Measurements from ENCODE around the gene CMIP. TPM values are rescaled to one million over a fixed set of nuclear protein-coding genes. Genes with fewer than 3 reads are reported as not detected.

The CMIP gene
- total RNA-seq, 1 experiment from 2014 or later: 25.7 TPM

DNA sequence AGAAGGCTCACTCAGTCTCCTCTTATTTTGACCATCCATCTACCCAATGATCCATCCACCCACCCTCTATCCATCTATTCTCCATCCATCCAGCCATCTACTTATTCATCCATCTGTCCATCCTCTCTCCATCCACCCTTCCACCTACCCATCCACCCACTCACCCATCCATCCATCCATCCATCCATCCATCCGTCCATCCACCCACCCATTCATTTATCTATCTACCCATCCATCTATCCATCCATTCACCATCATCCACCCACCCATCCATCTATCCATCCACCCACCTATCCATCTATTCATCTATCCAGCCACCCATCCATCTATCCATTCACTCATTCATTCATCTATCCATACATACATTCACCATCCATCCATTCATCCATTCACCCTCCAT is 288.7 kb downstream of the CMIP start:
- Histone ChIP-seq H3K4me2 (ENCODE audit: low read length) (no peak overlapping the region), H3K4me3 (ENCODE audit: low read length) (no peak overlapping the region), H3K9me3 (ENCODE audit: low read length) (no peaks in the 10 kb centered on the region), H3K9ac (ENCODE audit: low read length) (no peak overlapping the region), H3K79me2 (ENCODE audit: low read length) (no peaks in the 10 kb centered on the region), H3K36me3 (ENCODE audit: low read depth, low read length) (no peaks in the 10 kb centered on the region), H3K9me2 (replicated peaks; ENCODE audit: low read length) (no peaks in the 10 kb centered on the region), H3K27ac (ENCODE audit: low read length) (no peak overlapping the region), H3K4me1 (ENCODE audit: insufficient read depth, low read length) (peaks cover 5% of the 10 kb centered on the region), H2AFZ (ENCODE audit: low read length) (no peak overlapping the region), H4K20me1 (ENCODE audit: low read length) (no peaks in the 10 kb centered on the region), H3K27me3 (ENCODE audit: low read length) (no peaks in the 10 kb centered on the region), H3F3A (ENCODE audit: low read length, unreplicated experiment) (no peaks in the 10 kb centered on the region)
- TF ChIP-seq EZH2phosphoT487 (IDR thresholded peaks at IDR 0.05; ENCODE audit: borderline replicate concordance, low read length): no peak
- TF ChIP-seq, protein P1, sequence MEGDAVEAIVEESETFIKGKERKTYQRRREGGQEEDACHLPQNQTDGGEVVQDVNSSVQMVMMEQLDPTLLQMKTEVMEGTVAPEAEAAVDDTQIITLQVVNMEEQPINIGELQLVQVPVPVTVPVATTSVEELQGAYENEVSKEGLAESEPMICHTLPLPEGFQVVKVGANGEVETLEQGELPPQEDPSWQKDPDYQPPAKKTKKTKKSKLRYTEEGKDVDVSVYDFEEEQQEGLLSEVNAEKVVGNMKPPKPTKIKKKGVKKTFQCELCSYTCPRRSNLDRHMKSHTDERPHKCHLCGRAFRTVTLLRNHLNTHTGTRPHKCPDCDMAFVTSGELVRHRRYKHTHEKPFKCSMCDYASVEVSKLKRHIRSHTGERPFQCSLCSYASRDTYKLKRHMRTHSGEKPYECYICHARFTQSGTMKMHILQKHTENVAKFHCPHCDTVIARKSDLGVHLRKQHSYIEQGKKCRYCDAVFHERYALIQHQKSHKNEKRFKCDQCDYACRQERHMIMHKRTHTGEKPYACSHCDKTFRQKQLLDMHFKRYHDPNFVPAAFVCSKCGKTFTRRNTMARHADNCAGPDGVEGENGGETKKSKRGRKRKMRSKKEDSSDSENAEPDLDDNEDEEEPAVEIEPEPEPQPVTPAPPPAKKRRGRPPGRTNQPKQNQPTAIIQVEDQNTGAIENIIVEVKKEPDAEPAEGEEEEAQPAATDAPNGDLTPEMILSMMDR (conservative IDR thresholded peaks at IDR 0.05; ENCODE audit: low read depth, low read length): no peak
- TF ChIP-seq EZH2 (IDR thresholded peaks at IDR 0.05; ENCODE audit: low read length, unreplicated experiment): no peak
- ChIA-PET CTCF (no interaction called here), POLR2A (ENCODE audit: unreplicated experiment) (no interaction called here)
- DNase-seq (no peak), ATAC-seq (no peak)
- no TSS peak for BruUV-seq (replicated peaks)
- intact Hi-C loops (cut with micrococcal nuclease): no loop called here

DNA sequence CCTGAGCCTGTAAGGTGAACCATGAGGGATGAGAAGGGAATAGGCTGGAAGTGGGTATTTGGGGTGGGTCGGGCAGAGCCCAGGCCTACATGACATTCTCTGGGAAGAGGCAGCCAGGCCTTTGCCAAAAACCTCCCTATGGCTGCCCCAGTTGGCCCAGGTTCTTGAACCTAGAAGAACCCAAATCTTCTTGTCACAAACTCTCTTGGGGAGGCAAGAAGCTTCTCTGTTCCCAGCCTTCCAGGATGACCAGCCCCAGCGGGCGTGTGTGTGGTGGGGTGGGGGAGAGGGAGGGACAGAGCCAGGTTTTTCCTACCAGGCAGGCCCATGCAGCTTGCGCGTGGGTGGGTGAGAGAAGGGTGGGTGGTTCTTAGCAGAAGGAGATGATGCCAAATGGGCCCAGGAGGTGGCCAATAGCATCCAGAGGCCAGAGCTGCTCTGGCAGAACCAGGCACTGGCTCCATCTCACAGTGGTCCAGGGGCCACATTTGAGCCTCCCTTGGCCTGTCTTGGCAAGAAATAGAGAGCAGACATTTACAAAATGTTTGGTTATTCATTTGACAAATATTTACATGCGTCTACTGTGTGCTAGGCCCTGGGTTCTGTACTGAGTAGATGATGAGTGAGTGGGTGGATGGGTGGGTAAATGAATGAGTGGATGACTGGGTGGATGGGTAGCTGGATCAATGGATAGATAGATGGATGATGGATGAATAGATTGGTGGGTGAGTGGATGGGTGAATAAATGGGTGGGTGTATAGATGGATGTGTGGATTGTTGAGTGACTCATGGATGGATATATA is 290.2 kb downstream of the CMIP start:
- Histone ChIP-seq H3K36me3 (ENCODE audit: low read depth, low read length) (no peaks in the 10 kb centered on the region), H3K79me2 (ENCODE audit: low read length) (no peaks in the 10 kb centered on the region), H3K9me2 (replicated peaks; ENCODE audit: low read length) (no peaks in the 10 kb centered on the region), H4K20me1 (ENCODE audit: low read length) (no peaks in the 10 kb centered on the region), H3K4me3 (ENCODE audit: low read length) (no peak overlapping the region), H3K4me1 (ENCODE audit: insufficient read depth, low read length) (peaks cover 5% of the 10 kb centered on the region), H3F3A (ENCODE audit: low read length, unreplicated experiment) (no peaks in the 10 kb centered on the region), H3K9me3 (ENCODE audit: low read length) (no peaks in the 10 kb centered on the region), H2AFZ (ENCODE audit: low read length) (no peak overlapping the region), H3K9ac (ENCODE audit: low read length) (no peak overlapping the region), H3K4me2 (ENCODE audit: low read length) (no peak overlapping the region), H3K27ac (ENCODE audit: low read length) (no peak overlapping the region), H3K27me3 (ENCODE audit: low read length) (no peaks in the 10 kb centered on the region)
- ATAC-seq (no peak), DNase-seq (no peak)
- intact Hi-C loops (cut with micrococcal nuclease): loop anchor here (5.0 kb wide), 2 partner anchors 473 to 698 kb away; partner anchors contain the start of gene ATMIN
- POLR2A ChIA-PET (ENCODE audit: unreplicated experiment): no interaction called here
- CTCF ChIA-PET: interaction anchor here (0.6 kb wide), 1 partner anchor 139 kb away, joined by 3 read pairs; no protein-coding TSS in a partner anchor
- TF ChIP-seq, protein P1 (conservative IDR thresholded peaks at IDR 0.05; ENCODE audit: low read depth, low read length): no peak
- TF ChIP-seq EZH2phosphoT487 (IDR thresholded peaks at IDR 0.05; ENCODE audit: borderline replicate concordance, low read length) (no peak), EZH2 (IDR thresholded peaks at IDR 0.05; ENCODE audit: low read length, unreplicated experiment) (no peak)
- BruUV-seq (replicated peaks): no TSS peak
